Mammary epithelial cell (primary cell): Measurements from ENCODE around the gene EEF1A2.

Experiments
- EZH2 ChIP-seq: IDR thresholded peaks from 2 replicates; pipeline ENCODE4 v1.6.1; 2012; ENCODE audit warnings: low read length, inconsistent platforms, borderline replicate concordance
- TF ChIP-seq, protein P1 (sequence below), 2 donors: IDR thresholded peaks in 1 of 2; conservative IDR thresholded peaks in 1 of 2; 2 replicates each; pipeline ENCODE4 v1.5.1; 2011 to 2012; ENCODE audit warnings: inconsistent platforms in 2 of 2, low read length in 2 of 2, mild to moderate bottlenecking in 2 of 2, control low read depth in 1 of 2, low read depth in 1 of 2; ENCODE audit not compliant: insufficient read depth in 1 of 2; ENCODE audit errors: extremely low read depth in 1 of 2

DNA sequence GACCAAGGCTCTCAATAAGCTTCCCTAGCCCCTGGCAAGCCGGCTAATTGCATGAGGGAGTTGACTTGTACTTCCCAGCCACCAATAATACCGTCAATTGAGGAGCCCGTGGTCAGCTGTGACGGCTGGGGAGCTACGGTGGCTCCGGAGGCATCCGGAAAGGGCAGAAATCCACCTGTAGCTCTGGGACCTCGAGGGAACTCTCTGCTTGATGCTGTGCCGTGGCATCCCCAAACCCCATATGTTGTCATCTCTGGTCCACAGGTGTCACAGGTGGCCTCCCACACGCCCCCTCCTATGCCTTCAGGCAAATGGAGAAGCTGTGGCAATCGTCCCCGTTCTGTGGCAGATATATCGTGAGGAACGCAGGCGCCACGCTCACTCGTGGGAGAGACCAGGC, 20.9 kb downstream of the EEF1A2 start:
- TF ChIP-seq, protein P1, sequence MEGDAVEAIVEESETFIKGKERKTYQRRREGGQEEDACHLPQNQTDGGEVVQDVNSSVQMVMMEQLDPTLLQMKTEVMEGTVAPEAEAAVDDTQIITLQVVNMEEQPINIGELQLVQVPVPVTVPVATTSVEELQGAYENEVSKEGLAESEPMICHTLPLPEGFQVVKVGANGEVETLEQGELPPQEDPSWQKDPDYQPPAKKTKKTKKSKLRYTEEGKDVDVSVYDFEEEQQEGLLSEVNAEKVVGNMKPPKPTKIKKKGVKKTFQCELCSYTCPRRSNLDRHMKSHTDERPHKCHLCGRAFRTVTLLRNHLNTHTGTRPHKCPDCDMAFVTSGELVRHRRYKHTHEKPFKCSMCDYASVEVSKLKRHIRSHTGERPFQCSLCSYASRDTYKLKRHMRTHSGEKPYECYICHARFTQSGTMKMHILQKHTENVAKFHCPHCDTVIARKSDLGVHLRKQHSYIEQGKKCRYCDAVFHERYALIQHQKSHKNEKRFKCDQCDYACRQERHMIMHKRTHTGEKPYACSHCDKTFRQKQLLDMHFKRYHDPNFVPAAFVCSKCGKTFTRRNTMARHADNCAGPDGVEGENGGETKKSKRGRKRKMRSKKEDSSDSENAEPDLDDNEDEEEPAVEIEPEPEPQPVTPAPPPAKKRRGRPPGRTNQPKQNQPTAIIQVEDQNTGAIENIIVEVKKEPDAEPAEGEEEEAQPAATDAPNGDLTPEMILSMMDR (conservative IDR thresholded peaks at IDR 0.05 in 1 of 2, IDR thresholded peaks at IDR 0.05 in 1 of 2; ENCODE audit: extremely low read depth in 1 of 2, insufficient read depth in 1 of 2, low read depth in 1 of 2, low read length in 2 of 2), result no peak
- TF ChIP-seq EZH2, result no peak
